Brain microvascular endothelial cell (primary cell): ENCODE data around the gene SPEF1.

Experiments
- DNase-seq: peaks from one replicate; pipeline ENCODE4 v3.0.0-alpha.2; 2020
- H3K27ac ChIP-seq: fragments of 250-450 bp; sonication (Bioruptor Pico); 2 replicates; pipeline ENCODE4 v1.5.1; 2020; ENCODE audit warnings: mild to moderate bottlenecking, moderate library complexity
- H3K27me3 ChIP-seq: fragments of 250-450 bp; sonication (Bioruptor Pico); replicated peaks from 2 replicates; pipeline ENCODE4 v1.5.1; 2020; ENCODE audit warnings: mild to moderate bottlenecking
- H3K36me3 ChIP-seq: fragments of 250-450 bp; sonication (Bioruptor Pico); replicated peaks from 2 replicates; pipeline ENCODE4 v1.5.1; 2020; ENCODE audit warnings: mild to moderate bottlenecking
- H3K4me3 ChIP-seq: 2 replicates; pipeline ENCODE4 v1.5.1; 2011; ENCODE audit warnings: low read depth, mild to moderate bottlenecking, control low read depth, low read length, moderate library complexity
- CTCF ChIP-seq: IDR thresholded peaks from 2 replicates; pipeline ENCODE4 v1.5.1; 2011; ENCODE audit warnings: low read depth, mild to moderate bottlenecking, moderate library complexity, low read length, control low read depth, inconsistent platforms; ENCODE audit errors: missing control alignments
- in situ Hi-C: cut with HindIII; loops from 2 replicates; pipeline ENCODE4 v1.10.0; 2017; ENCODE audit warnings: low sequenced_read_pairs, low pct_ligation_motif_present

Gene SPEF1

GRCh38 chr20:3777381-3777715, 3.9 kb downstream of the SPEF1 start:
- no peak overlapping the region for H3K27ac ChIP-seq
- H3K4me3 ChIP-seq: peak overlapping the region; percentile 58
- no peak for TF ChIP-seq CTCF
- H3K27me3 ChIP-seq: peaks cover 8% of the 10 kb centered on the region
- no peaks in the 10 kb centered on the region for H3K36me3 ChIP-seq
- DNase-seq: no peak
- in situ Hi-C loops: no loop called here

- Histone ChIP-seq H3K36me3 (no peaks in the 10 kb centered on the region), H3K4me3 (no peak overlapping the region), H3K27ac (no peak overlapping the region), H3K27me3 (peaks cover 8% of the 10 kb centered on the region)
- DNase-seq: no peak
- in situ Hi-C loops: no loop called here
- no peak for TF ChIP-seq CTCF
Measured at GRCh38 chr20:3775457-3776108, 5.7 kb downstream of the SPEF1 start.

GRCh38 chr20:3771552-3772058, 9.6 kb downstream of the SPEF1 start:
- TF ChIP-seq CTCF: no peak
- Histone ChIP-seq H3K36me3 (no peaks in the 10 kb centered on the region), H3K4me3 (no peak overlapping the region), H3K27me3 (no peaks in the 10 kb centered on the region), H3K27ac (no peak overlapping the region)
- in situ Hi-C loops: no loop called here
- no peak for DNase-seq

- in situ Hi-C loops: no loop called here
Measured at GRCh38 chr20:3768342-3769130, 12.7 kb downstream of the SPEF1 start.

GRCh38 chr20:3767427-3768341, 13.6 kb downstream of the SPEF1 start, which contains the start of gene ADISSP:
Gene ADISSP (minus strand): TSS chr20:3767753. CDS start chr20:3760100, 7,653 bp downstream.
- TF ChIP-seq CTCF: peak; percentile 29
- Histone ChIP-seq H3K4me3 (peak within 1 kb of the TSS; percentile 77), H3K27ac (peak within 1 kb of the TSS; percentile 67), H3K36me3 (no peaks in the 10 kb centered on the region), H3K27me3 (no peaks in the 10 kb centered on the region)
- in situ Hi-C loops: no loop called here
- DNase-seq: peak; percentile 97

More at GRCh38 chr20:3768342-3769130, 12.7 kb downstream of the SPEF1 start:
- Histone ChIP-seq H3K27ac (peak overlapping the region; percentile 67), H3K36me3 (no peaks in the 10 kb centered on the region), H3K4me3 (peak overlapping the region; percentile 77), H3K27me3 (no peaks in the 10 kb centered on the region)
- DNase-seq: peak; percentile 74
- TF ChIP-seq CTCF: peak; percentile 57
